Coronary artery (tissue), 2 donors: ENCODE measurements around the gene CCDC127.
"Not testable (repeated sequence)": the region's sequence is repeated elsewhere in the genome, so short reads cannot be mapped to it uniquely, and the experiment has no call there.

Experiments
- DNase-seq: peaks from one replicate; pipeline ENCODE4 v3.0.0-alpha.2; 2017; ENCODE audit warnings: low spot score
- H3K27ac ChIP-seq, 2 donors: fragments of 200-600 bp; sonication (generic); one replicate each; pipeline ENCODE4 v1.5.1; 2016 to 2019
- H3K4me3 ChIP-seq: fragments of 200-600 bp; sonication (generic); 2 replicates; pipeline ENCODE4 v1.5.1; 2016; ENCODE audit warnings: mild to moderate bottlenecking, moderate library complexity
- TF ChIP-seq, protein P1 (sequence below): fragments of 200-600 bp; sonication (generic); IDR thresholded peaks from one replicate; pipeline ENCODE4 v1.5.1; 2019; ENCODE audit warnings: antibody characterized with exemption

Gene CCDC127

DNA sequence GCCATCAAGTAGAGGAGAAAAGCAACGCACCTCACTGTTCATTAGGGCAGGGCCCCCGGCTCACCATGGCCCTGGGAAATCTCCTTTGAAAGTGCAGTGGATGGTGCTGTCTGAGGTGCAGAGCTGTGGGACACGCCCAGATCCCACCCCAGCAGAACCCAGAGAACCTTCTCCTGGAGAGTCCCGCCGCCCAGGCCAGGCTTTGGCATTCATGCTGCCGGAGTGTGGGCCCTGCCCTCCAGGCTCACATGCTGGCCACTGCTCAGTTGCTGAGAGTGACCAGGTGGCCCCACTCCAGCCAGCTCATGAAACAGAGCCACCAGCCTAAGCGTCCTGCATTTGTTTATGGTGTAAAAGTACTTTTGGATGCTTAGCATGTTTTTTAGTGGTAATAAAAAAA lies 50.4 kb downstream of the CCDC127 start:
- peak; percentile 46 for DNase-seq
- Histone ChIP-seq H3K27ac (no peak overlapping the region), H3K4me3 (no peak overlapping the region)
- TF ChIP-seq, protein P1, sequence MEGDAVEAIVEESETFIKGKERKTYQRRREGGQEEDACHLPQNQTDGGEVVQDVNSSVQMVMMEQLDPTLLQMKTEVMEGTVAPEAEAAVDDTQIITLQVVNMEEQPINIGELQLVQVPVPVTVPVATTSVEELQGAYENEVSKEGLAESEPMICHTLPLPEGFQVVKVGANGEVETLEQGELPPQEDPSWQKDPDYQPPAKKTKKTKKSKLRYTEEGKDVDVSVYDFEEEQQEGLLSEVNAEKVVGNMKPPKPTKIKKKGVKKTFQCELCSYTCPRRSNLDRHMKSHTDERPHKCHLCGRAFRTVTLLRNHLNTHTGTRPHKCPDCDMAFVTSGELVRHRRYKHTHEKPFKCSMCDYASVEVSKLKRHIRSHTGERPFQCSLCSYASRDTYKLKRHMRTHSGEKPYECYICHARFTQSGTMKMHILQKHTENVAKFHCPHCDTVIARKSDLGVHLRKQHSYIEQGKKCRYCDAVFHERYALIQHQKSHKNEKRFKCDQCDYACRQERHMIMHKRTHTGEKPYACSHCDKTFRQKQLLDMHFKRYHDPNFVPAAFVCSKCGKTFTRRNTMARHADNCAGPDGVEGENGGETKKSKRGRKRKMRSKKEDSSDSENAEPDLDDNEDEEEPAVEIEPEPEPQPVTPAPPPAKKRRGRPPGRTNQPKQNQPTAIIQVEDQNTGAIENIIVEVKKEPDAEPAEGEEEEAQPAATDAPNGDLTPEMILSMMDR: no peak

DNA sequence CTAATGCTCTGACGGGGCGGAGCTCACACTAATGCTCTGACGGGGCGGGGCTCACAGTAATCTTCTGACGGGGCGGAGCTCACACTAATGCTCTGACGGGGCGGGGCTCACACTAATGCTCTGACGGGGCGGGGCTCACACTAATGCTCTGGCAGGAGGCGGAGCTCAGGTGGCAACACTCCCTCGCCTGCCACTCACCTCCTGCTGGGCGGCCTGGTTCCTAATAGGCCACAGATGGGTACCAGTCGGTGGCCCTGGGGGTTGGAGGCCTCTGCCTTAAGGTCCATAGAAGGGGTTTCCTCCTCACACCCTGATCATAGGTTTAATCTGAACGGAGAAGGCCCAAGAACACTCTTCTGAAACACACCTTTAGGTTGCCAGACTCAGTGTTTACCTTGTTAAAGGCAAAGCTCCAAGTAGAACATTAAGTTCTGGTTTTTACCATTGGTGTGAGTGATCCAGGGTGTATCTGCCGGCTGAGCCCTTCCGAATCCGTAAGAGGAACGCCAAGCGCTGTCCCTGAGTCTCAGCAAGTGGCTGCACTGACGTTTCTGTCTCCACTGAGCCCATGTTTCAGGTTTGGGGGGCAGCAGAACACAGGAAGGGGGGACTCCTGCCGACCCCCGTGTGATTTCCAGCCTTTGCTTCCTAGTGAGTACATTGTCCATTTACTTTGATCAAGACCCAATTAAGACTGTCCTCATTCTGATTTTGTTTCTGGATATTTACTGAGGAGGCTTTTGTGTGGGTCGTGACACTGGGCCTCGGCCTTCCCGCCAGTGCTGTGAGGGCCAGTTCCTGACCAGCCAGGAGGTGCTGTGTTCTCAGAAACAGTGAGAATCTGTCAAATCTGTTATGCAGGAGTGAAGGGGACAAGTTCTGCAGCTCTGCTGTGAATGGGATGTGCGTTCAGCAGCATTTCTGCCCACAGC lies 51.2 kb downstream of the CCDC127 start:
- Histone ChIP-seq H3K27ac (no peak overlapping the region), H3K4me3 (no peak overlapping the region)
- TF ChIP-seq, protein P1: no peak
- DNase-seq: peak; percentile 22

DNA sequence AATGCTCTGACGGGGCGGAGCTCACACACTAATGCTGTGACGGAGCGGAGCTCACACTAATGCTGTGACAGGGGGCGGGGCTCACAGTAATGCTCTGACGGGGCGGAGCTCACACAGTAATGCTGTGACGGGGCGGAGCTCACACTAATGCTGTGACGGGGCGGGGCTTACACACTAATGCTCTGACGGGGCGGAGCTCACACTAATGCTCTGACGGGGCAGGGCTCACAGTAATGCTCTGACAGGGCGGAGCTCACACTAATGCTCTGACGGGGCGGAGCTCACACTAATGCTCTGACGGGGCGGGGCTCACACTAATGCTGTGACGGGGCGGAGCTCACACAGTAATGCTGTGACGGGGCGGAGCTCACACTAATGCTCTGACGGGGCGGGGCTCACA lies 53.2 kb downstream of the CCDC127 start:
- not testable (repeated sequence) for H3K4me3 ChIP-seq, H3K27ac ChIP-seq
- DNase-seq: peak; percentile 26

DNA sequence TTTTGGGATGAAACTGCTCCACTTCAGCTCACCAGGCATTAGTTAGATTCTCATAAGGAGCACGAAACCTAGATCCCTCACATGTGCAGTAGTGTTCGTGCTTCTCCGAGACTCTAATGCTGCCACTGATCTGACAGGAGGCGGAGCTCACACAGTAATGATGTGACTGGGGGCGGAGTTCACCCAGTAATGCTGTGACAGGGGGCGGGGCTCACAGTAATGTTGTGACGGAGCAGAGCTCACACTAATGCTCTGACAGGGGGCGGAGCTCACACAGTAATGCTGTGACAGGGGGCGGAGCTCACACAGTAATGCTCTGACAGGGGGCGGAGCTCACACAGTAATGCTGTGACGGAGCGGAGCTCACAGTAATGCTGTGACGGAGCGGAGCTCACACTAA lies 53.7 kb downstream of the CCDC127 start:
- Histone ChIP-seq H3K27ac (no peak overlapping the region), H3K4me3 (no peak overlapping the region)
- DNase-seq: no peak
- TF ChIP-seq, protein P1: no peak

DNA sequence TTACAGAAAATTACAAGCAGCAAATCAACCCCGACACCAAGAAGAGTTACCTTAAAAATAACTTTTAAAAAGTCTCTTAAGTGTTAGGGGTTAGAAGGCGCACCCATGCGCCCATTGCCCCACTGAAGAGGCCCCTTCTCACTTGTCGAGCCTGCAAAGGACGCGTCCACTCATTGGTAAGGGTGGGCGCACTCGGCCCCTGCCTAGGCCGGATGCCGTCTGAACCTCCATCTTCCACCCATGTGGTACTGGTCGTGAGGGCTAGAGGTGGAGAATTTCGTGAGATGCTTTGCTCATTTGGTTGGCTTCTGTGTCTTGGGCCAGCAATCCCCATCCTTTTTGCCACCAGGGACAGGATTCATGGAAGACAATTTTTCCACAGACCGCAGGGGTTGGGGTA lies 54.1 kb downstream of the CCDC127 start:
- TF ChIP-seq, protein P1: no peak
- H3K27ac ChIP-seq: no peak overlapping the region
- DNase-seq: peak; percentile 36
- H3K4me3 ChIP-seq: no peak overlapping the region

DNA sequence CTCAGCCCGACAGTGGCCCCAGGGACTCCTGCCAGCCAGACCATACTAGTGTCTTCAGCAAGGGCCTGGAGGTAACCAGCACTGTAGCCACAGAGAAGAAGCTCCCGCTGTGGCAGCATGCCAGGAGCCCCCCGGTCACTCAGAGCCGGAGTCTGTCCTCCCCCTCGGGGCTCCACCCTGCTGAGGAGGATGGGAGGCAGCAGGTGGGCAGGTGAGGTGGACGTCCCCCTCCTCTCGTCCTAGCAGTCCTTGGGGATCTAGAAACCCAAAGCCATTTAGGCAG lies 54.7 kb downstream of the CCDC127 start:
- TF ChIP-seq, protein P1: no peak

DNA sequence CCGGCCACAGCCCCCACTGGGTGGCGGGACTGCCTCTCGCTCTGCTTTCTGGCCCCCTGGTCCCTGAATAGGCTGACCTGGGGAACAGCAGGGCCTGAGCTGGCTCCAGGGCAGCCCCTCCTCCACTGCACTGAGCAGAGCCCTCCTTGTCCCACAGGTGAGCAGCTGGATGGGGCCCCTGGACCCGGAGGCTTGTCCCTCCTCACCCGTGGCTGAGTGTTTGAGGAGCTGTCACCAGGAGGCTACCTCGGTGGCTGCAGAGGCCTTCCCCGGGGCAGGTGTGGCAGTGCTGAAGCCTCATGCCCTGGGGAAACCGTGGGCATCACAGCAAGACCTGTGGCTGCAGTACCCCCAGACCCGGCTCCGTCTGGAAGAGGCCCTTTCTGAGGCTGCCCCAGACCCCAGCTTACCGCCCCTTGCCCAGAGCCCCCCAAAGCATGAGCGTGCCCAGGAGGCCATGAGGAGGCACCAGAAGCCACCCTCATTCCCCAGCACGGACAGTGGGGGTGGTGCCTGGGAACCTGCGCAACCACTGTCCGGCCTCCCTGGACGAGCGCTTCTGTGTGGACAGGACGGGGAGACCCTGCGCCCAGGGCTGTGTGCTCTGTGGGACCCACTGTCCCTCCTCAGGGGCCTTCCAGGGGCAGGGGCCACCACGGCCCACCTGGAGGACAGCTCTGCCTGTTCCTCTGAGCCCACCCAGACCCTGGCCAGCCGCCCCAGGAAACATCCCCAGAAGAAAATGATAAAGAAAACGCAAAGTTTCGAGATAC lies 55.2 kb downstream of the CCDC127 start:
- Histone ChIP-seq H3K4me3 (no peak overlapping the region), H3K27ac (no peak overlapping the region)
- TF ChIP-seq, protein P1: no peak
- DNase-seq: no peak

More for the DNA sequence above, 54.7 kb downstream of the CCDC127 start:
- Histone ChIP-seq H3K4me3 (no peak overlapping the region), H3K27ac (no peak overlapping the region)
- DNase-seq: no peak
